Activated CD4-positive, CD25-positive, alpha-beta regulatory T cell treated with anti-CD3 and anti-CD28 coated beads, Interleukin-2, amount 50 U/mL, for 24 hours (primary cell): Measurements from ENCODE around the gene CYP3A5.
"Not testable (repeated sequence)": the region's sequence is repeated elsewhere in the genome, so short reads cannot be mapped to it uniquely, and the experiment has no call there.

Experiments
- ATAC-seq, 2 donors: fragments of 150-1000 bp; cut with Tn5 transposase; one replicate each; pipeline ENCODE4 v1.10.0; 2021; ENCODE audit warnings: mild to moderate bottlenecking in 1 of 2, moderate library complexity in 1 of 2

CYP3A5 gene

GRCh38 chr7:99679400-99680191, at the start of gene CYP3A5:
Gene CYP3A5 (minus strand): TSS chr7:99679996. CDS start chr7:99679896, 100 bp downstream.
- no peak for ATAC-seq

DNA sequence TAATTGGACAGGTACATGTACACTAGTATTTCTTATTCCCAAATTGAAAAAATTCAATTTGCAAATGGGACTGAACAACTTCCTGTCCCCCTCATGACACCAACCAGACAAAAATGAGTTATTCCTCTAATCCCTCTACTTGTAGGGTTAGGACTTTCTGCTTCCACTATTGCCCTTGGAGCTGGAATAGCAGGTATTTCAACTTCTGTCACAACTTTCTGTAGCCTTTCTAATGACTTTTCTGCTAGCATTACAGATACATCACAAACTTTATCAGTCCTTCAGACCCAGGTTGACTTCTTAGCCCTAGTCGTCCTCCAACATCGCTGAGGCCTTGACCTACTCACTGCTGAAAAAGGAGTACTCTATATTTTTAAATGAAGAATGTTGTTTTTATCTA, 48.8 kb upstream of the CYP3A5 start:
- ATAC-seq, result no peak

- not testable (repeated sequence) for ATAC-seq
Measured at GRCh38 chr7:99723201-99723600, 43.4 kb upstream of the CYP3A5 start.

- no peak for ATAC-seq
Measured at GRCh38 chr7:99720800-99721595, 41.2 kb upstream of the CYP3A5 start.

- no peak for ATAC-seq
Measured at GRCh38 chr7:99719996-99720769, 40.4 kb upstream of the CYP3A5 start.

DNA sequence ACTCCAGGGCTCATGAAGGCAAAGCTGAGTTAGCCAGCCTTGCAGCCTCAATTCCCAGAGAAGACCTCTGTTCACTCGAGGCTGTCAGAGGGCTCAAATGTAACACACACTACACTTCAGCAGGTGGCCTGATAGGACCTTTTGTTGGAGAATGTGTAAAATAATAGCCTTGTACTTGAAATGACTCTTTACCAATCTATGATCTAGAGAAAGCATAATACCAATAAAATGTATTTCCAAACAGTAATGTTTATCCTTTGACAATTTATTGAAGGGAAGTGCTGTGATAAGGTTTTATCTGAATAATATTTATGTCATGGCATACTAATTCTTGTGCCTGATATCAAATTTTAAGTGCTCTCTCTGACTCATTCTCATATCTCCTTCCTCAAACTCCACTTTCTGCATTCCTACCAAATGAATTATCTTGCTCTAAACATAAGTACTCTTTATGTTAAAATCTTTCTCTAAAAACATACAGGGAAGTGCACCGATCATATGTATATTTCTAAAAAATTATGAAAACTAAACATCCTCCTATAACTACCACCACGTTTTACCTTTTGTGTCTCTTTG, 34.3 kb upstream of the CYP3A5 start:
- ATAC-seq, result no peak

DNA sequence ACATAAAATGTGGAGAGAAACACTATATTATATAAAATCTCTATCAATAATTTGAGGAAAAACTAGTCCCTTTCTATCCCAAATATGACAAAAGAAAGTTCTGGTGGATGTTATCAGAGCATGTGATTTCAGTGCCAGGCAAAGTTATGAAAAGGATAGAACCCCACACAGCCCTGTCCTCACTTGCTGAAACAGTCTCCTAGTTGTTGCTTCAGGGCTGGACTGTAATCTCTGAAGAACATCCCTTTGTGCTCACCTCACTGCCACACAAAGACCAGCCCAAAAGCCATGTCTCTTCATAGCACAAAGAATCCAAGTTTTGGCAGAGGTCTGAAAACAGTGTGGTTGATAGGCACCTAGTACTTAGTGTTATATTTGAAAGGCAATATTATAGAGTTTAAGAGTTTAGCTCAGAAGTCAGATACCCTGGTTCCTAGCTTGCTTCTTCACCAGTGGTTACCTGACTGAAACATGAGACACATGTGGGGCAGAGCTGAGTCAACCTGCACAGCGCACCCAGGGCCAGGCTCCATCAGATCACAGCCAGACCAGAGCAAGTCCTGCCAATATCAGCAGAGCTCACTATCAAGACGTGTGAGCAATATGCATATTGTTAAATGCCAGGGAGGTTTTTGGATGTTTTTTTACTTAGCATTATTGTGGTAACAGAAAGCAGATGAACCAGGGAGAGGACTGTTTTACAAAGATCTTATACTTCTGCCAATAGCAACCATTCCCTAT, 30.2 kb upstream of the CYP3A5 start:
- ATAC-seq, result no peak

DNA sequence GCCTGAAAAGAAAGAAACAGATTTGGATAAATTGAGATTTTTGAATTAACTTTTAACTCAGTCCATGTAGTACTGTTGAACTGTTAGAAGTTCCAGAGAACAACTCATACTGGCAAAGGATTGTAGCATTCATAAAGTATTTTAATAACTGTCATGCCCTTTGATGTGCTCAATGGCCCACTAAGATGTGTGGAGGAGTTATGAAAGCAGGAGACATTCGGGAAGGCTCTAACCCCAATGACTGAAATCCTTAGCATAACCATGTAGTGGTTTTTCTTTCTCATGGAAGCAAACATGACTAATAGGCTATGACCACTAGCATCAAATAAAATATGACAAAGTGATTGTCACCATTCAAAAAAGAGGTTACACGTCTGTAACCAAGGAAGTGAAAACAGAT, 29.5 kb upstream of the CYP3A5 start:
- no peak for ATAC-seq

GRCh38 chr7:99707096-99707495, 27.3 kb upstream of the CYP3A5 start:
- no peak for ATAC-seq

- no peak for ATAC-seq
Measured at GRCh38 chr7:99699946-99700345, 20.1 kb upstream of the CYP3A5 start.

DNA sequence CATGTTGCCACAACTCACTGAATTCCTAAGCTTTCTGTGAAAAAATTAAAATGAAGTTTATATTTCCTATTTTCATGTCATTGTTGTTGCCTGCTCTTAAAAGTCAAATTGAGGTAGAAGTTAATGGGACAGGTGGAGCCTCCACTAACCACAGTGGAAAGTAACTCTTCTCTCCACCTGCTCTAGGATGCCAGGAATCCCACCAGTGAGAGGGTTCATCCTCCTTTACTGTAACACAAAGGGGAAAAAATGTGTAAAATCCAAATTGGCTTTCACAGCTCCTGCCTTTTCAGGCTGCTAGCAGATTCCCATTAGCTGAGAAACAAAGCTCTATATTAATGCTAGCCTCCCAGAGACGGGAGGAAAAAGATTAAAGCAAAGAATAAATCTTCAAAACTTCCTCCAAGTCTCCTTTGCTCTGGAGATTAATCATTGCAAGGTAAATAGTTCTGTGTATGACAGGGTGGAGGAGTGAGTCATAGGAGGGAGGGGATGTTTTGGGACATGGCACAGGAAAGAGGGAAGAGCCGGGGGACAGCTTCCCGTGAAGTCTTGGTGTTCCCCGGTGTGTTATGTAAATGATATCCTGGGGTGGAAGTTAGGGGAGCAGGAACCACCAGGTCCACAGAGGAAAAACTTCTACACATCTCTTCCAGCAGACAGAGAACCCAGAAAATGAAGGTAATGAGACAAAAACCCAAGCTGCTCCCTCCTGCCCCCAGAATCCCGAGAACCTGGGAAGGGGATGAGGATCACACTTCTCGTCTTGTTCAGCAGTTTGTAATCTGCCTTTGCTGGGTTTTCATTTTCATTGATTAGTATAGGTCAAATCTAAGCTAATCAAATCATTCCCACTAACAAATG, 19.3 kb upstream of the CYP3A5 start:
- not testable (repeated sequence) for ATAC-seq

GRCh38 chr7:99694912-99695304, 15.1 kb upstream of the CYP3A5 start:
- ATAC-seq, result no peak

GRCh38 chr7:99694201-99694911, 14.6 kb upstream of the CYP3A5 start:
- ATAC-seq, result no peak

- ATAC-seq, result no peak
Measured at GRCh38 chr7:99693427-99694200, 13.8 kb upstream of the CYP3A5 start.

DNA sequence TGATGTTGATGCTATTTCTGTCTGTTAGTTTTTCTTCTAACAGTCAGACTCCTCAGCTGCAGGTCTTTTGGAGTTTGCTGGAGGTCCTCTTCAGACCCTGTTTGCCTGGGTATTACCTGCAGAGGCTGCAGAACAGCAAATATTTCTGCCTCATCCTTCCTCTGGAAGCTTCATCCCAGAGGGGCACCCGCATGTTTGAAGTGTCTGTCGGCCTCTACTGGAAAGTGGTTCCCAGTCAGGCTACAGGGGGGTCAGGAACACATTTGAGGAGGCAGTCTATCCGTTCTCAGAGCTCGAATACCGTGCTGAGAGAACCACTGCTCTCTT, 13.3 kb upstream of the CYP3A5 start:
- no peak for ATAC-seq

DNA sequence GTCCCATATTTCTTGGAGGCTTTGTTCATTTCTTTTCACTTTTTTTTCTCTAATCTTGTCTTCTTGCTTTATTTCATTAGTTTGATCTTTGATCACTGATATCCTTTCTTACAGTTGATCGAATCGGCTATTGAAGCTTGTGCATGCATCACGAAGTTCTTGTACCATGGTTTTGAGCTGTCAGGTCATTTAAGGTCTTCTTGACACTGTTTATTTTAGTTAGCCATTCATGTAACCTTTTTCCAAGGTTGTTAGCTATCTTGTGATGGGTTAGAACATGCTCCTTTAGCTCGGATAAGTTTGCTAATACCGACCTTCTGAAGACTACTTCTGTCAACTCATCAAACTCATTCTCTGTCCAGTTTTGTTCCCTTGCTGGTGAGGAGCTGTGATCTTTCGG, 12.8 kb upstream of the CYP3A5 start:
- not testable (repeated sequence) for ATAC-seq

- ATAC-seq, result not testable (repeated sequence)
Measured at GRCh38 chr7:99691658-99692057, 11.9 kb upstream of the CYP3A5 start.

- not testable (repeated sequence) for ATAC-seq
Measured at GRCh38 chr7:99690918-99691317, 11.1 kb upstream of the CYP3A5 start.

- not testable (repeated sequence) for ATAC-seq
Measured at GRCh38 chr7:99685871-99686608, 6.2 kb upstream of the CYP3A5 start.
